ENCODE results near the gene NR0B2.

NR0B2 gene

GRCh38 chr1:26932531-26932930, 18.8 kb upstream of the NR0B2 start:
- FAIRE-seq: no peak

GRCh38 chr1:26923711-26924110, 9.9 kb upstream of the NR0B2 start:
- FAIRE-seq: no peak

- FAIRE-seq: no peak
These were observed 9.1 kb upstream of the NR0B2 start for GRCh38 chr1:26922901-26923300.

GRCh38 chr1:26922431-26922729, 8.6 kb upstream of the NR0B2 start:
- no peak for FAIRE-seq

- peak; percentile 99 for FAIRE-seq
These were observed 8.0 kb upstream of the NR0B2 start, which contains the start of gene NUDC for GRCh38 chr1:26921540-26922430. Gene NUDC (plus strand): TSS chr1:26921743. CDS start chr1:26921849, 106 bp downstream.

GRCh38 chr1:26921126-26921539, 7.4 kb upstream of the NR0B2 start:
- FAIRE-seq: no peak

- FAIRE-seq: no peak
These were observed 1.5 kb upstream of the NR0B2 start for GRCh38 chr1:26915204-26915842.

GRCh38 chr1:26913389-26913753, 404 bp downstream of the NR0B2 start:
- no peak for FAIRE-seq

GRCh38 chr1:26912147-26912490, 1.7 kb downstream of the NR0B2 start:
- FAIRE-seq: no peak

- no peak for FAIRE-seq
These were observed 2.2 kb downstream of the NR0B2 start for GRCh38 chr1:26911399-26912146.

GRCh38 chr1:26910343-26911160, 3.2 kb downstream of the NR0B2 start:
- FAIRE-seq: no peak

GRCh38 chr1:26909951-26910342, 3.8 kb downstream of the NR0B2 start:
- no peak for FAIRE-seq

- no peak for FAIRE-seq
These were observed 6.5 kb downstream of the NR0B2 start for GRCh38 chr1:26907071-26907917.

GRCh38 chr1:26900815-26901511, 12.8 kb downstream of the NR0B2 start:
- FAIRE-seq: no peak

- FAIRE-seq: peak; percentile 81
These were observed 13.6 kb downstream of the NR0B2 start, which contains the start of gene GPATCH3 for GRCh38 chr1:26900001-26900814. Gene GPATCH3 (minus strand): TSS chr1:26900467. CDS start chr1:26900442, 25 bp downstream.

- no peak for FAIRE-seq
These were observed 16.4 kb downstream of the NR0B2 start for GRCh38 chr1:26897351-26897750.

GRCh38 chr1:26894263-26894662, 19.5 kb downstream of the NR0B2 start:
- no peak for FAIRE-seq

- no peak for FAIRE-seq
These were observed 23.3 kb downstream of the NR0B2 start for GRCh38 chr1:26890467-26890796.

GRCh38 chr1:26889551-26890466, 24.0 kb downstream of the NR0B2 start, which contains the start of gene GPN2:
Gene GPN2 (minus strand): TSS chr1:26890283. CDS start chr1:26890096, 187 bp downstream.
- peak; percentile 19 for FAIRE-seq
